GM04503 (cell line): ENCODE measurements around the gene ZBTB25.
A peak's percentile ranks its signal among the peaks of the same experiment; 100 is the strongest.

Experiments
- DNase-seq: peaks from one replicate; pipeline ENCODE4 v3.0.0-alpha.2; 2012; ENCODE audit warnings: low read depth

ZBTB25 gene

DNA sequence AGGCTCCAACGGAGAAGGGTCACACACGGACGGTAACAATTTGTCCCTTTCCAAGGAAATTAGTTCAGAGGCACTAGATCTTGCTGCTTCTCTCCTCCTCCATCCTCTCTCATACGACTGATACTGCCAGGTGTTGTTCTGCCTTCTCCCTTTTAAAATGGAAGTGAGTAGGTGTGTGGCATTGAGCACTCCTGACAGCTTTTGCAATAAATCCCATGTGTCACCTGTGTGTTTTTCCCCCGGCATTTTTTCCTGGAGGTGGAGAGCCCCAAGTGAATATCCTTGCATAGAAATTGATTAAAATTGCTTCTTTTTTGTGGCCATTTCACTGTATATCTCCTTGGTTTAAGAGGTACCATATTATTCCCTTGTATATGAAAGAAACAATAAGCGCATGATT, 64.5 kb downstream of the ZBTB25 start:
- DNase-seq, result no peak

DNA sequence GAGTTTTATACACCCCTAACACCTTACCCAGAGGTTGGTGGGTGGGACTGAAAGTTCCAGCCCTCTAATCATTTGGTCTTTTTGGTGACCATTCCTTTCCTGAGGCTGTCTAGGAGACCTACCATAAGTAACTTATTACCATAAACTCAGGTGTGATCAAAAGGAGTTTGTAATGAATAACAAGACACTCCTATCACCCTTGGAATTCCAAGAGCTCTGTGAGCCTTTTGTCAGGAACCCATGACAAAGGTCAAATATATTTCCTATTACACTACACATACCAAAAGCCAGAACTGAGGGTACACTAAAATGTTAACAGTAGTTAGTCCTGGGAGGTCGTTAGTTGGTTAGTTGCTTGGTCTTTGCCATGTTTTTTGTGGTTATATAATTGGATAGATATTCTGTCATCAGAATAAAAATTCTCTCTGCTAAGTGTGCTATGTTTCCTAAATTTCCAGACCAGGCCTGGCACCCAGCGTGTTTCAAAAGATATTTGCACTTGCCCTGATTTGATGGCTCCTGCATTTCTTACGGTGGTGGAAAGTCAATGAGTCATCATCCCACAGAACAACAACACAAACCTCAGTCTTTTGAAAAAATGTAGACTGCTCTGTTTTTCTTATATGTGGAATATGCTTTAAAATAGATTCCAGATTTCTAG, 65.3 kb downstream of the ZBTB25 start:
- peak; percentile 87 for DNase-seq

DNA sequence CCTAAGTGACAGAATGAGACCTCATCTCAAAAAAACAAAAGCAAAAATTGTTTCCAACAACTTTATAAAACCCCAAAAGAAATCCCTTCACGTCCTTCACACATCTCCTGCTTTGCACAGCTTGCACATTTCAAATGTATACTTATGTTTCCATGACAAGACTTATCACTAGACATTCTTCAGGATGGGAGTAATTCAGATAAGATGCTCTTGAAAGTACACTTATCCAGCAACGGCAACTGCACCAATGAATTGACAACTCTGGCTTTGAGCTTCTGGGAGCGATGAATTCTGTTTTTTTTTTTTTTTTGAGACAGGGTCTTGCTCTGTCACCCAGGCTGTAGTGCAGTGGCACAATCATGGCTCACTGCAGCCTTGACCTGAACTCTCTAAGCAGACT, 69.1 kb downstream of the ZBTB25 start:
- no peak for DNase-seq

DNA sequence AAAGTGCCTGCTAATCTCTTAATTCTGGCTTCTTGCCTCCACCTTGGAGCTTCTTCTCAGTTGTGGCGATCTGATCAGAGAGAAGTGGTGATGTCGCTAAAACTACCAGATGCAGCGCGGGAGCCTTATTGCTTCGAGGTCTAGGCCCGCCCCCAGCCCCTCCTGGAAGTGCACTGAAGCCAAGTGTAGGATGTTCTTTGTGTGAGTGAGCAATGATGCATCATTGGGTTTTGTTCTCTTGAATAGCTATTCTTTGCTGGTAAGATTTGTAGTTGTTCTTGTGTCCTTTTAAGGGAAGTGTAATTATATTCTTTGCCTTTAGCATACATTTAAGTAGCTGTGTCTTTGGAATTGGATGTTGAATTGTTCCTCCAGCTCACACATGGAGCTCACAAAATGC, 79.7 kb downstream of the ZBTB25 start:
- DNase-seq, result no peak

DNA sequence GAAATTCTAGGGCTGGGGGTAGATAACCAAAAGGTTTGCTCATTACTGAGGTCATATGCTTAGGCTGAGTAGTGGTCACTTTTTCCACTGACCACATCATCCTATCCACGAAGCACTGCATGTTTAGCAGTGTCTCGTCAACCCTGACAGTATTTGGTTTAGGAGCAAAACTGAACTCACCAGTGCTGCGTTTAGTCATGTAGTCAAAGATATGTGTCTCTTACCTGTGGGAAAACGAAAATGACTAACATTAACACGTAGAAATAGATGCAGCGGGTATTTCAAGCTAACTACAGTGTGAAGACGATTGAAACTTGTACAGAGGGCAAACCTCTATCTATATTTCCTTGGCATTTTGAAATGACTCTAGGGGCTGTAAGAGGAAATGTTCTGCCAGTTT, 80.9 kb downstream of the ZBTB25 start:
- DNase-seq, result no peak

DNA sequence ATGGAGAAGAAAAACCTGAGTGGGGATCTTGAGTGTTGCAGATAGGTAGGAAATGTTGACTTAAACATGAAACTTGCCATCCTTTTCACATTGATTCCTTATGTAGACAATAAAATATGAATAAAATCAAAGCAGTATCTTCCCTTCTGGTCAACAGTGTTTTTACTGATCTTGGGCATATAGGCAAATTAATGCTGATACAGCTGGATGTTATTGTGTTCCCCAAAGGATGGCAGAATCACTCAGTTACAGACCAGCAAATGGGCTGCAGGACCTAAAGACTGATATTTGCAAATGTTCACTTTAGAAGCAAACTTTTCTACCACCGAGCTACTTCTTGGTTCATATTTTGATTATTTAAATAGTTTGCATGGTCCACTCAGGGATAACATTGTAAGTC, 81.6 kb downstream of the ZBTB25 start:
- DNase-seq, result no peak

DNA sequence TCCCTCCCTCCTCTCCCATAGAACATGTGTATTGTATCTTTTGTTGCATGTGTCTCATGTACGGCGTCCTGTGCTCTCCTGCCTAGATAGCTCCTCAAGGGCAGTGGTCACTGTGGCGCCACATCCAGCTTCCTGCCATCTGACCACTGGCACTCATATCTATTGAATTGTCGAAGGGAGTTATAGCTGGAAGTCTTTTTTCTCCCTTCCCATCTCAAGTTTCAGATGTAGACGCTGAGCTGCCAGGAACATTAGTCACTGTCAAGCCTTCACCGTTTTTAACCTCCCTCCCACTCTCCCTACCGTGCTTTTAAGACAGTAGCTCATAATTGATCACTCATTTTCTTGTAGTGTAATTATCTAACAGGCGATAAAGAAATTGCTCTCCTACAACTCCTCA, 82.5 kb downstream of the ZBTB25 start:
- DNase-seq, result no peak

DNA sequence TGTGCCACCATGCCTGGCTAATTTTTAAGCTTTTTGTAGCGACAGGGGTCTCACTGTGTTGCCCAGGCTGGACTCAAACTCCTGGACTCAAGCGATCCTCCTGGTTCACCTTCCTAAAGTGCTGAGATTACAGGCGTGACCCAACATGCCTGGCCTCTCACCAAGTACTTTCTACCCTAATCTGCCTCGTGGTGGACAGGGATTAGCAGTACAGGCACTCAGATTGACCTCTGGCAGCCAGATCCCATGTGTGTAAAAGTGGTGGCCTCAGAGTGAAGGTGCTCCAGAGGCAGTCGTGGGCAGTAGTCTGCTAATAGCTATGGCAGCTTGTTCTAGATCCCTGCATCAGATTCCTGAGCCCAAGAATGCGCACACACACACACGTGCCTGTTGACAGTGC, 84.6 kb downstream of the ZBTB25 start:
- no peak for DNase-seq

DNA sequence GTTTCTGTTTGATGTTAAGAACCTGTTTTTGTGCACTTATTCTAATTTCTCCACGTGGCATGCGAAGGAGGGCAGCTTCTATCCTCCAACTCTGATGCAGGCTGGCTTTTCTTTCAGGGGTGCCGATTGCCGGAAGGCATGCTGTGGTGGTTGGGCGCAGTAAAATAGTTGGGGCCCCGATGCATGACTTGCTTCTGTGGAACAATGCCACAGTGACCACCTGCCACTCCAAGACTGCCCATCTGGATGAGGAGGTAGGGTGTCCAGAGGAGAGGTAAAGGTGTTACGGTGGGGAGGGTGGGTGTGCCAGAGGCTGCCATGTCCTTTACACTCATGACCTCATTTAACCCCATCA, 85.9 kb downstream of the ZBTB25 start:
- no peak for DNase-seq

DNA sequence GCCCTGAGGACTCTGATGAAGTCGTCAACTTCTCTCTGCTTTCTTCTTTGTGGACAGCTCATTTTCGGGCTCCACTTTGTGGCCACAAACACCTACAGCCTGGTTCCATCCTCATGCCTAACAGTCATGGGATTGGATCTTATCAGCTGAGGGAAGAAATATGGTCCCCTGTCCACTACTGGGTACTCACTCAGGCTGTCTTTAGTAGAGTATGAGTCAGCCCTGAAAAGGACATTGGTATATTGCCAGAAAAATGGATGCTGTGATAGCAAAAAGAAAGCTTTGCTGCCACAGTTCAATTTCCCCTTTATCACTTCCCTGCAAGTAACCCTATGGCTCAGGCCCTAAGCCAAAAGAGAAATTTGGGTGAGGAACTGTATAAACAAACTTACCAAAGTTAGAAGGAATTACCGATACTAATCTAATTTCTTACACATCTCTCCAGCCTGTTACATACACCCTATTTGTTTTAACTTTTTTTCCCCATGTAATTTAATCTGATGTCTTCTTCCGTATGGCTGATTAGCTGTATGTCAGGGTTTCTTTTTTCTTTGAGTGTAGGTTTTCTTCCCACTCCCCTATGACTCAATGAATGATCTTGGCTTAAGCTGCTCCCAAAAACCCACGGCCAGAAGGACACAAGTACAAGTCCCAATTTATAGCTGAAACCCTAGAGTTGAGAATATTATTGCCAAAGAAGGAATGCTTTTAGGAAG, 86.4 kb downstream of the ZBTB25 start:
- no peak for DNase-seq

DNA sequence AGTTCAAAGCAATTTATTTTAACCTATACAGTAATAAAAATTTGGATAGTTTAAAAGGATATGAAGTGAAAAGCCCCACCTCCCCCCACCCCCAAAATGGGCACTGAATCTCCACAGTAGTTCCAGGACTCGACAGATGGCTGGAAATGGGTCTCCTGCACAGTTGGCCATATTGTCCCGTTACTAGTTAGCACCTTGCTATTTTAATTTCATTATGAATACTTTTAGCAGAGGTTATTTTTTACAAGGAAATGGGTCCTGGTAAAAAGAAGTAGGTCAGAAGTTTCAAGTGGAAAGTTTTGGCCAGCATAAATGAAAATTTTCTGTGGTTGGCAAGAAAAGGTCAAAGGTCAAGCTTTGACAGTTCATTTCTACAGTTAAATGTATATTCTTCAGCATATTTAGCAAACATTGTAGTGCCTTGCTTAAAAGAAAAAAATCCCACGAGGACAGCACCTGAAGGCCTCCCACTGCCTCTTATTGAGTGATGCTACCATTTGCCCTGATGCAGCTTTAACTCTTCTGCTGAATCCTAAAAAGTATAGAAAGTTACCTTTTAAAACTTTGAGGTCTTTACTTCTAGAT, 87.2 kb downstream of the ZBTB25 start:
- no peak for DNase-seq

DNA sequence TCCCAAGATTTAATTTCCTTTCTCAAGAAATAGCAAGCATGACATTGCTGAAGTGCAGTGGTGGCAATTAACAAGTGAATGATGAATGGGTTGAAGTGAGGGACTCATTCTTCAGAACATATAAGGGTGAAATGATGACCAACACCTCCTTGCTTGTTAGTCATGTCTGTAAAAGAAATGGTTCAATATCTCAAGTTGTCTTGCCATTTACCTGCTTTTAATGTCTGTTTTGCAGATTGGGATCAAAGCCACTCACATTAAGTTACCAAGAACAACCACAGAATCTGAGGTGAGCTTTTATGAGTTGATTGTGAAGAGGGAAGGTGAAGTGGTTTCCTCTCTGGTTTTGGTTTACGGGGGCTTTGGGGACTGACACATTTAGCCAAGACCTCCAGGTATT, 91.4 kb downstream of the ZBTB25 start:
- DNase-seq, result no peak

DNA sequence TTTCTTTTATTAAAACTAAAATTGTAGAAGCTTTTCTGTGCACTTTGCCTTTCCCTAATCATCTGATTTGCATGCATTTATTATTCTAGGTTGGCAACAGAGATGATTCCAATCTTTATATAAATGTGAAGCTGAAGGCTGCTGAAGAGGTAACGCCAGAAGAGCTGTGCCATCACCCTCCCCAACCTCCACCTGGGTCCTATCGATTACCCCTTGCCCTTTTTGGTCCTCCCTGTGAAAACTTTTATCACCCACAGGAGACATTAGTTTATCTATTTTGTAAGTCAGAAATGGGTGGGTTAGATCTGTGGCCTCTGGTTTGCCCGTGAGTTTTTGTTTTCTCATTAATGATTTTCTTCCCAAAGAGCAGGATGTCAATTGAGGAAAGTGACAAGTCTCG, 92.6 kb downstream of the ZBTB25 start:
- no peak for DNase-seq

DNA sequence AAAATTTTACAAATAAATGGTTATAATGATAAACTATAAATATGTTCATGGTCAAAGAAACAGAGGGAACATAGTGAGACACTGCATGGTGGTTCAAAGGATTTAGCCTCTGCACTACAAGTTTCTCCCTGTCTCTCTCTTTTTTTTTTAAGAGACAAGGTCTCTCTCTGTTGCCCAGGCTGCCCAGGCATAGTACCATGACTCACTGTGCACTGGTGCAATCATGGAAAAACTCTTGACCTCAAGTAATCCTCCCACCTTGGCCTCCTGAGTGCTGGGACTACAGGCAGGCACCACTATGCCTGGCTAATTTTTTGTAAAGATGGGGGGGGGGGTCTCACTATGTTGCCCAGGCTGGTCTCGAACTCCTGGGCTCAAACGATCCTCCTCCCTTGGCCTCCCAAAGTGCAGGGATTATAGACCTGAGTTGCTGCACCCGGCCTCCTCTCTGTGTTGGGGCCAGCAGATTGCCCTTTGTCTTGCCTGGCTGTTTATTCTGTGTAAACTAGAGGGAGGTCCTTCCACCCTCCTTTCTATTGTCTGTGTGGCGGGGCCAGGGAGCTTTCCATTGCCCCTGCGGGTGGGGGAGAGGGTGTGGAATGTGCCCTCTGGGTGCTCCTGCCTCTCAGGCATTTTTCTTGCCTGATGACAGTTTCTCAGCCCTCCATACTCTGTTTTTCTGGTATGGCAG, 93.4 kb downstream of the ZBTB25 start:
- DNase-seq, result no peak

DNA sequence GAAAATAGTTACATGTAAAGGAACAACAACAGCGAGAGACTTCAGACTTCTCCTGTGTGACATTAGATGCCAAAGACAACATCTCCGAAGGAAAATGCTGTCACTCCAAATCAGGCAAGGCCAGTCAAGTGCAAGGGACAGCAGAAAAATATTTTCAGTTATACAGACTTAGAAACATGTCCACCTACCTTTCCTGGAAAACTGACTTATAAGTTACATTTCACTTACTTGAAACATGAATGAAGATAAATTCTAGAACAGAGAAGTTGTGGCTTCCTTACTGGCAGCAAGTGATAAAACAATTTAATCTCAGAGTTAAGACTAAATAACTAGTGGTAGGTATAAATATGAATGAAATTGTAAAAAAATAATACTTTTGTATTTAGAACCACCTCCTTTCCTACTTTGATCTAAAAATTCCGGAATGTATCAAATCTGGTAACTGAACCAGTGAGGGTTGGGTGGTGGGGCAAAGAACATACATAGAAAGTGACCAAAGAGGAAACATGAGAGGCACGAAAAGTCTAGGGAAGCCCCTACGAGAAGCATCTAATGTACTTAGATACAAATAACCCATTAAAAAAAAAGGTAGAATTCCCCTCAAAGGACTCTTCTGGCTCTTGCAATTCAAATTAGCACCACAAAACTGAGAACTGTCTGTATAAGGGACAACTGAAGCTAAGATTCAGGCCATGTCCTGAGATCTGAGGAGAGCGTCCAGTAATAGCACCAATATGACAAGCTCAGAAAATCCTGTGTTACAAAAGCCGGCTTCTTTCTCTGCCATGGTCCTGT, 94.3 kb downstream of the ZBTB25 start:
- DNase-seq, result no peak

DNA sequence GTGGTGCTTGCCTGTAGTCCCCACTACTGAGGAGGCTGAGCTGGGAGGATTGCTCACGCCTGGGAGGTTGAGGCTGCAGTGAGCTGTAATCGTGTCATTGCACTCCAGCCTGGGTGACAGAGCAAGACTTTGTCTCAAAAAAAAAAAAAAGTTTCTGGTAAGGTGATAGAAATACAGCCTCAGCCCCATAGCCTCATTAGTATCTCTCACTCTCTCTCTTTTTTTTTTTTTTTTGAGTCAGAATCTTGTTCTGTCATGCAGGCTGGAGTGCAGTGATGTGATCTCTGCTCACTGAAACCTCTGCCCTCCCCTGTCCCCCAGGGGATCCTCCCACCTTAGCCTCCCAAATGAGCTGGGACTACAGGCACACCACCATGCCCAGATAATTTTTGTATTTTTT, 96.3 kb downstream of the ZBTB25 start:
- DNase-seq, result no peak

DNA sequence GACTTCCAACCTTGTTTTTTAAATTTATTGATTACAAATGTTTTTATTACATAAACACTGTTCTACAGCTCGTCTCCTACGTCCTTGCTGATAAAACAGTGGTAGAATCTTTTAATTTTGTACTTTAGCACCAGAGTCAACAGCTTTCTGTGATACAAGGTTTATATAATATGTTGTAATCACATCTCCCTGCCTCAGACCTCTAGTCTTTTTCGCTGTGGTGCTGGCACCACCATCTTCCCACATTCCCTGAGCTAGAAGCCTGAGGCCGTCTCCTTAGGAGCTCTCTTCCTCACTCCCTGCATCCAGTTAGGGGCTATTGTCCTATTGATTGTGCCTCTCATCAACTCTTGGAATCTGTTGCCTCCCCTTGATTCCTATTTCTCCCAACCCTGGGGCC, 98.3 kb downstream of the ZBTB25 start:
- no peak for DNase-seq

DNA sequence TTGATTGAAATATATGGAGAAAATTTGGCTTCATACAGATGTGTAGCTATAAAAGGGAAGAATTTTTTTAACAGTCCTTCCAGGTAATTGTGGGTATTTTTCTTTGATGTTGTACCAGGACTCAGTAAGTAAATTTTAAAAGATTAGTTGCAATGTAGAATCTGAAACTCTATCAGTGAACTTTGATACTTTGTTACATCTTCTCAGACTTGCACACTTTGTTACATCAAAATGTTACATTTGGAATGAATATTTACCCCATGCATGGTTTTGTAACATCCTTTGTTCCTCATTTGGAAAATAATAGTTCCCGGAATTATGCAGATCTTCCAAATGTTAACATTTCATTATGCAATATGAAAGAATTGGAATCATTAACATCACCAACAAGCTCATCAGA, 101.7 kb downstream of the ZBTB25 start:
- no peak for DNase-seq

DNA sequence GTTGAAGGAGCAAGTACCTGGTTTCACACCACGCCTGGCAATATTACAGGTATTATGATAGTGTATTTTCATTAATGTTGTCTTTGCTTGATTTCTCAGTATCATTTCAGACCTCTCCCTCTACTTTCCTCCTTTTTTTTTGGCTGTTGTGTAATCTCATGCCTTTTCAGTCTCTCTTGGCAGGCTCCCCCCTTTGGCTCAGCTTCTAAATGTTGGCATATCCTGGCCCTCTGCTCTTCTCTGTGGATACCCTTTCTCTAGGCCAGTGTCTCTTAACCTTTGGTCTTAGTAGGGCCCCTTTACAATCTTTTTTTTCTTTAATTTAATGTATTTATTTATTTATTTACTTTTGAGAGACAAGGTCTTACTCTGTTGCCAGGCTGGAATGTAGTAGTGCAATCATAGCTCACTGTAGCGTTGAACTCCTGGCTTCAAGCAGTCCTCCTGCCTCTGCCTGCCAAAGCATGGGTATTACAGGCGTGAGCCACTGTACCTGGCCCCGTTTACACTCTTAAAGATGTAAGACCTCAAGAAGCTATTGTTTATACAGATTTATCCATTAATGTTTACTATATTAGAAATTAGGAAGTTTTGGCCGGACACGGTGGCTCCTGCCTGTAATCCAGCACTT, 102.7 kb downstream of the ZBTB25 start:
- no peak for DNase-seq
